SH-SY5Y (cell line): ENCODE results near the gene SMYD3.

Experiments
- GATA2 ChIP-seq: IDR thresholded peaks from 2 replicates; pipeline ENCODE4 v1.6.1; 2011; ENCODE audit warnings: mild to moderate bottlenecking, low read depth, low read length
- GATA3 ChIP-seq: IDR thresholded peaks from 2 replicates; pipeline ENCODE4 v1.6.1; 2011; ENCODE audit warnings: low read depth, mild to moderate bottlenecking, low read length, moderate library complexity

DNA sequence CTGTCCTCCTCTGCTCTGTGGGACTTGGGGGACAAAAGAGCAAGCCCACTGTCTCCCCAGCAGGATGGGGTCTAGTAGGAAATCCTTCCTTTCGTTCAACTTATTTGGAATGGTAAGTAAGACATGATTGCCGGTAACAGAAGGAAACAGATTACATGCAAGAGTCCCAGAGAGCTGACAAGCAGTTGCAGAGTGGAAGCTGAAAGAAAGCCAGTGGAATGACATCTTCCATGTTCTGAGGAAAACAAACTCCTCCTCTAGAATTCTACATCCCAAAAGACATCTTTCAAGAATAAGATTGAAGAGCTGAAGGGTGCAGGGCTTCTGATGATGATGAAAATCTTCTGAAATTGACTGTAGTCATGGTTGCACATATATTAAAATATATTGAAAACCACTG, 732.9 kb downstream of the SMYD3 start:
- no peak for TF ChIP-seq GATA3
- TF ChIP-seq GATA2: no peak
